GM12878 (cell line): Measurements from ENCODE around the gene CHMP4A. TPM values are rescaled to one million over a fixed set of nuclear protein-coding genes. Genes with fewer than 3 reads are reported as not detected.

Experiments
- ATAC-seq: fragments of 200-7000 bp; cut with Tn5 transposase; 3 replicates; pipeline ENCODE4 v1.9.1; 2020; ENCODE audit warnings: mild to moderate bottlenecking, moderate library complexity
- BruUV-seq: library from RNA; stranded (reverse); fragments of 400-500 nt; replicated peaks from 2 replicates; lab custom pipeline; 2021; lab: Mats Ljungman, UMichigan
- CTCF ChIA-PET: fragments of 300-600 bp; sonication (Branson Sonifier 250); formaldehyde crosslinking; extraction: SDS; loops from one replicate; lab custom pipeline; 2021; ENCODE audit warnings: inconsistent platforms; lab: Yijun Ruan, JAX
- POLR2A ChIA-PET: fragments of 350-600 bp; formaldehyde crosslinking; extraction: SDS; loops from one replicate; lab custom pipeline; 2021; ENCODE audit warnings: inconsistent platforms; lab: Charles Lee
- RAD21 ChIA-PET: fragments of 300-600 bp; sonication (Branson Sonifier 250); formaldehyde crosslinking; loops from one replicate; lab custom pipeline; 2023; ENCODE audit warnings: antibody characterized with exemption; ENCODE audit not compliant: unreplicated experiment; lab: Charles Lee
- SMC1A ChIA-PET: fragments of 300-600 bp; sonication (Branson Sonifier 250); formaldehyde crosslinking; loops from one replicate; lab custom pipeline; 2023; ENCODE audit not compliant: unreplicated experiment, uncharacterized antibody; lab: Charles Lee
- DNase-seq: peaks from one replicate; pipeline ENCODE4 v3.0.0-alpha.2; 2011; ENCODE audit warnings: low read depth, low spot score
- FAIRE-seq: peaks from 3 replicates; lab custom pipeline; 2011; peaks lifted over from hg19 to GRCh38; lab: Jason Lieb, UNC
- H2AFZ ChIP-seq: 2 replicates; pipeline ENCODE4 v1.6.0; 2011; ENCODE audit warnings: low read depth, low read length, control low read depth; ENCODE audit not compliant: control insufficient read depth
- H3K27ac ChIP-seq: 2 replicates; pipeline ENCODE4 v1.5.1; 2011; ENCODE audit warnings: control low read depth; ENCODE audit not compliant: control insufficient read depth, insufficient read depth
- H3K27me3 ChIP-seq, 2 experiments: replicated peaks in 1 of 2; 2 replicates each; pipeline versions ENCODE4 v1.6.0 to v1.6.1; 2011; ENCODE audit warnings: low read length in 1 of 2; ENCODE audit not compliant: control insufficient read depth in 2 of 2, insufficient read depth in 2 of 2
- H3K36me3 ChIP-seq, 2 experiments: 2 replicates each; pipeline ENCODE4 v1.5.1; 2011; ENCODE audit warnings: low read length in 1 of 2; ENCODE audit not compliant: control insufficient read depth in 2 of 2, insufficient read depth in 2 of 2
- H3K4me1 ChIP-seq: 2 replicates; pipeline ENCODE4 v1.6.1; 2011; ENCODE audit warnings: mild to moderate bottlenecking, low read length, moderate library complexity, mixed read lengths; ENCODE audit not compliant: control insufficient read depth, insufficient read depth
- H3K4me2 ChIP-seq: 2 replicates; pipeline ENCODE4 v1.6.0; 2011; ENCODE audit warnings: control low read depth; ENCODE audit not compliant: control insufficient read depth, insufficient read depth
- H3K4me3 ChIP-seq: fragments of 200-600 bp; sonication (generic); 2 replicates; pipeline ENCODE4 v1.5.1; 2016
- H3K79me2 ChIP-seq: 2 replicates; pipeline ENCODE4 v1.6.0; 2011; ENCODE audit warnings: low read length; ENCODE audit not compliant: control insufficient read depth, insufficient read depth
- H3K9ac ChIP-seq: 2 replicates; pipeline ENCODE4 v1.8.0; 2011; ENCODE audit warnings: low read length, control low read depth, mixed read lengths; ENCODE audit not compliant: control insufficient read depth, insufficient read depth
- H3K9me3 ChIP-seq: replicated peaks from 3 replicates; pipeline ENCODE4 v1.5.1; 2011; ENCODE audit warnings: mild to moderate bottlenecking, low read length; ENCODE audit not compliant: control insufficient read depth, insufficient read depth
- H4K20me1 ChIP-seq: 2 replicates; pipeline ENCODE4 v1.6.0; 2011; ENCODE audit not compliant: control insufficient read depth, insufficient read depth
- ATF7 ChIP-seq: fragments of 450-650 bp; IDR thresholded peaks from 2 replicates; pipeline ENCODE4 v1.6.1; 2016; ENCODE audit warnings: low read depth, mild to moderate bottlenecking
- CBFB ChIP-seq: IDR thresholded peaks from 2 replicates; pipeline ENCODE4 v1.6.1; 2016; ENCODE audit warnings: antibody characterized with exemption, low read depth
- CBX3 ChIP-seq: fragments of 200-600 bp; sonication (generic); IDR thresholded peaks from 2 replicates; pipeline ENCODE4 v1.6.1; 2016; ENCODE audit warnings: low read depth, borderline replicate concordance
- CHD1 ChIP-seq: IDR thresholded peaks from 2 replicates; pipeline ENCODE4 v1.6.1; 2012; ENCODE audit warnings: low read depth, low read length, improper control_type of control experiment
- GABPA ChIP-seq: IDR thresholded peaks from 2 replicates; pipeline ENCODE4 v1.6.1; 2014; ENCODE audit warnings: antibody characterized with exemption, low read depth, mild to moderate bottlenecking, inconsistent platforms
- HCFC1 ChIP-seq: fragments of 150-350 bp; IDR thresholded peaks from 2 replicates; pipeline ENCODE4 v1.6.1; 2014; ENCODE audit warnings: low read length
- NFYA ChIP-seq: IDR thresholded peaks from 2 replicates; pipeline ENCODE4 v1.6.1; 2011; ENCODE audit warnings: low read depth, mild to moderate bottlenecking, low read length, improper control_type of control experiment, borderline replicate concordance
- NR2C1 ChIP-seq: fragments of 450-650 bp; IDR thresholded peaks from 2 replicates; pipeline ENCODE4 v1.6.1; 2017; ENCODE audit warnings: antibody characterized with exemption, mild to moderate bottlenecking, moderate library complexity
- NR2C2 ChIP-seq: IDR thresholded peaks from 2 replicates; pipeline ENCODE4 v1.6.1; 2011; ENCODE audit warnings: borderline replicate concordance, low read depth; ENCODE audit not compliant: control insufficient read depth, insufficient read length
- SMC3 ChIP-seq: IDR thresholded peaks from 2 replicates; pipeline ENCODE4 v1.6.1; 2011; ENCODE audit warnings: low read length, improper control_type of control experiment, borderline replicate concordance
- SPI1 ChIP-seq: IDR thresholded peaks from 2 replicates; pipeline ENCODE4 v1.6.1; 2011; ENCODE audit warnings: low read depth, mild to moderate bottlenecking, low read length, moderate library complexity, borderline replicate concordance; ENCODE audit not compliant: insufficient read depth
- SRF ChIP-seq, 2 experiments: IDR thresholded peaks; 2 replicates each; pipeline ENCODE4 v1.6.1; 2011; ENCODE audit warnings: low read depth in 2 of 2, low read length in 2 of 2, mild to moderate bottlenecking in 1 of 2, moderate library complexity in 1 of 2
- STAT1 ChIP-seq: fragments of 450-650 bp; conservative IDR thresholded peaks from 2 replicates; pipeline ENCODE4 v1.6.1; 2014; ENCODE audit warnings: antibody characterized with exemption, mild to moderate bottlenecking
- STAT3 ChIP-seq: IDR thresholded peaks from 2 replicates; pipeline ENCODE4 v1.6.1; 2011; ENCODE audit warnings: low read depth, low read length, improper control_type of control experiment
- ZNF24 ChIP-seq: fragments of 450-650 bp; IDR thresholded peaks from 2 replicates; pipeline ENCODE4 v1.6.1; 2017; ENCODE audit warnings: antibody characterized with exemption, mild to moderate bottlenecking
- WGBS: methylation state at CpG from one replicate; pipeline ENCODE4 v1.1.6; 2016; ENCODE audit warnings: low lambda C conversion rate; ENCODE audit not compliant: insufficient replicate concordance, insufficient coverage; ENCODE audit errors: missing lambda C conversion rate; 5-methylcytosine and 5-hydroxymethylcytosine counted together
- in situ Hi-C: fragments of 300-500 bp; cut with MboI; formaldehyde crosslinking; loops from 9 replicates; pipeline ENCODE4 v1.14.3; 2018; ENCODE audit warnings: mixed read lengths
- intact Hi-C: fragments of 100-400 bp; cut with micrococcal nuclease; formaldehyde crosslinking; loops from one replicate; pipeline ENCODE4 v1.14.2; 2022; ENCODE audit not compliant: unreplicated experiment
- polyA plus RNA-seq, 11 experiments: library from polyadenylated mRNA; depleted of rRNA in 4 of 11; unstranded in 6 of 11; stranded (reverse) in 5 of 11; fragments of >200 nt; fragmentation: Nextera tagmentation in 4 of 11; fragmentation: Illumina TruSeq in 1 of 11; extraction: Ambion mirVana in 4 of 11; extraction: Trizol in 1 of 11; gene quantifications; 1 replicate in 1 of 11; 2 replicates in 10 of 11; pipeline versions ENCODE4 v1.2.1 to v1.2.3, GENCODE V29; 2011 to 2016; ENCODE audit warnings: inconsistent platforms in 2 of 11, missing spikeins in 2 of 11, low read depth in 1 of 11
- total RNA-seq, 4 experiments: library from RNA; depleted of rRNA in 3 of 4; stranded (reverse); fragments of >200 nt in 3 of 4; fragmentation: Illumina TruSeq in 1 of 4; extraction: Trizol in 1 of 4; gene quantifications; 2 replicates each; pipeline versions ENCODE4 v1.2.1 to v1.2.3, GENCODE V29; 2013 to 2021
- TF ChIP-seq, protein P1 (sequence below): IDR thresholded peaks from 2 replicates; pipeline ENCODE4 v1.6.1; 2012; ENCODE audit warnings: low read depth, low read length, improper control_type of control experiment

Gene CHMP4A
- total and polyA plus RNA-seq, 10 of the 15 experiments (the other 5 are each of a cell fraction or from before 2014, with no cell fraction given): 35.5 to 151 (median 84.7) TPM

- SMC1A ChIA-PET: no interaction called here
Observed at GRCh38 chr14:24192933-24193332, 20.4 kb downstream of the CHMP4A start.

More at GRCh38 chr14:24192933-24193332, 20.4 kb downstream of the CHMP4A start:
- RAD21 ChIA-PET: no interaction called here
- Histone ChIP-seq H3K4me2 (no peak overlapping the region), H3K27me3 (no peaks in the 10 kb centered on the region), H3K4me1 (peaks cover 9% of the 10 kb centered on the region), H3K79me2 (peaks cover 46% of the 10 kb centered on the region), H3K9ac (no peak overlapping the region), H3K36me3 (peaks cover 0 to 4% of the 10 kb centered on the region in 2 experiments; a peak in 1 of 4 replicates), H4K20me1 (no peaks in the 10 kb centered on the region), H2AFZ (no peak overlapping the region), H3K27ac (no peak overlapping the region), H3K4me3 (no peak overlapping the region), H3K9me3 (no peaks in the 10 kb centered on the region)
- CTCF ChIA-PET: no interaction called here
- no peak for DNase-seq
- FAIRE-seq: no peak
- intact Hi-C loops: no loop called here
- TF ChIP-seq STAT3 (no peak), ZNF24 (no peak), CHD1 (no peak), CBFB (no peak), NFYA (no peak), GABPA (no peak), STAT1 (no peak), NR2C1 (no peak), SPI1 (no peak), ATF7 (no peak), CBX3 (no peak), SMC3 (no peak), NR2C2 (no peak), SRF (IDR thresholded peaks at IDR 0.05; ENCODE audit: low read depth in 2 of 2, low read length in 2 of 2) (no peak), HCFC1 (no peak)
- TF ChIP-seq, protein P1, sequence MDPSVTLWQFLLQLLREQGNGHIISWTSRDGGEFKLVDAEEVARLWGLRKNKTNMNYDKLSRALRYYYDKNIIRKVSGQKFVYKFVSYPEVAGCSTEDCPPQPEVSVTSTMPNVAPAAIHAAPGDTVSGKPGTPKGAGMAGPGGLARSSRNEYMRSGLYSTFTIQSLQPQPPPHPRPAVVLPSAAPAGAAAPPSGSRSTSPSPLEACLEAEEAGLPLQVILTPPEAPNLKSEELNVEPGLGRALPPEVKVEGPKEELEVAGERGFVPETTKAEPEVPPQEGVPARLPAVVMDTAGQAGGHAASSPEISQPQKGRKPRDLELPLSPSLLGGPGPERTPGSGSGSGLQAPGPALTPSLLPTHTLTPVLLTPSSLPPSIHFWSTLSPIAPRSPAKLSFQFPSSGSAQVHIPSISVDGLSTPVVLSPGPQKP: no peak
- no TSS peak for BruUV-seq
- no peak for ATAC-seq
- in situ Hi-C loops: no loop called here
- POLR2A ChIA-PET: no interaction called here
- WGBS: 90% methylated on average over 15 of the region's 15 CpGs
